ENCODE measurements around the gene CA10. TPM values are rescaled to one million over a fixed set of nuclear protein-coding genes. Genes with fewer than 3 reads are reported as not detected.

Gene CA10
- polyA plus RNA-seq, 1 donor from 2014 or later = 6.2 TPM

DNA sequence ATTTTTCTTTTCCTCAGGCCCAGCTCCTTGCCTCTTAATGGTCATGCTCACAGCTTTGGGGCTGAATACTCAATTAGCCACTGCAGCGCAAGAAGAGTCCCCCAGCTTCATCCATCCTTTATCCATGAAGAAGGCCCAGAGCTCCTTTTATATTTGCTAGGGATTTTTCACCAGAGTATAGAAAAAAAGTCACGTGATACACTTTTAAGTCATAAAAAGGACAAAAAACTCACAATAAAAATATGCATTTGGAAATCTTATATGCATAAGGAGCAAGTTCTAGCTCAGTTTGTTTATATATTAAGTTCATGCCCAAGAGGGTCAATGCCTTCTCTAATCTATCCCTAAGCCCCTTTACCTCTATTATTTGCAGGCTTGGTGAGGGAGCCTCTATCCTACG, 254.1 kb downstream of the CA10 start:
- Histone ChIP-seq H3K36me3 (ENCODE audit: insufficient read depth, low read length) (no peaks in the 10 kb centered on the region), H3K9ac (ENCODE audit: low read length) (no peak overlapping the region), H3K4me2 (ENCODE audit: low read length) (no peak overlapping the region), H3K27me3 (ENCODE audit: insufficient read depth, low read depth, low read length) (no peaks in the 10 kb centered on the region), H3F3A (ENCODE audit: insufficient read depth, low read length, poor library complexity, severe bottlenecking) (no peaks in the 10 kb centered on the region), H3K4me3 (ENCODE audit: low read length) (no peak overlapping the region), H2AFZ (ENCODE audit: low read depth, low read length) (no peak overlapping the region), H3K9me3 (ENCODE audit: low read length) (no peaks in the 10 kb centered on the region), H3K79me2 (replicated peaks; ENCODE audit: insufficient read depth, low read length) (no peaks in the 10 kb centered on the region), H4K20me1 (ENCODE audit: insufficient read depth) (no peaks in the 10 kb centered on the region), H3K9me2 (ENCODE audit: insufficient read depth, low read length) (no peaks in the 10 kb centered on the region), H3K27ac (ENCODE audit: low read length) (no peak overlapping the region)
- TF ChIP-seq POLR2AphosphoS5 (IDR thresholded peaks at IDR 0.05) (no peak), EP300 (conservative IDR thresholded peaks at IDR 0.05; ENCODE audit: poor library complexity, severe bottlenecking) (no peak), TAF1 (IDR thresholded peaks at IDR 0.05; ENCODE audit: low read depth) (no peak), EZH2 (IDR thresholded peaks at IDR 0.05; ENCODE audit: borderline replicate concordance, insufficient read depth, low read length, poor library complexity, severe bottlenecking) (no peak), MXI1 (conservative IDR thresholded peaks at IDR 0.05; ENCODE audit: poor library complexity, severe bottlenecking) (no peak), SMC3 (conservative IDR thresholded peaks at IDR 0.05; ENCODE audit: poor library complexity) (no peak), RAD21 (conservative IDR thresholded peaks at IDR 0.05) (no peak)
- TF ChIP-seq, protein P1, sequence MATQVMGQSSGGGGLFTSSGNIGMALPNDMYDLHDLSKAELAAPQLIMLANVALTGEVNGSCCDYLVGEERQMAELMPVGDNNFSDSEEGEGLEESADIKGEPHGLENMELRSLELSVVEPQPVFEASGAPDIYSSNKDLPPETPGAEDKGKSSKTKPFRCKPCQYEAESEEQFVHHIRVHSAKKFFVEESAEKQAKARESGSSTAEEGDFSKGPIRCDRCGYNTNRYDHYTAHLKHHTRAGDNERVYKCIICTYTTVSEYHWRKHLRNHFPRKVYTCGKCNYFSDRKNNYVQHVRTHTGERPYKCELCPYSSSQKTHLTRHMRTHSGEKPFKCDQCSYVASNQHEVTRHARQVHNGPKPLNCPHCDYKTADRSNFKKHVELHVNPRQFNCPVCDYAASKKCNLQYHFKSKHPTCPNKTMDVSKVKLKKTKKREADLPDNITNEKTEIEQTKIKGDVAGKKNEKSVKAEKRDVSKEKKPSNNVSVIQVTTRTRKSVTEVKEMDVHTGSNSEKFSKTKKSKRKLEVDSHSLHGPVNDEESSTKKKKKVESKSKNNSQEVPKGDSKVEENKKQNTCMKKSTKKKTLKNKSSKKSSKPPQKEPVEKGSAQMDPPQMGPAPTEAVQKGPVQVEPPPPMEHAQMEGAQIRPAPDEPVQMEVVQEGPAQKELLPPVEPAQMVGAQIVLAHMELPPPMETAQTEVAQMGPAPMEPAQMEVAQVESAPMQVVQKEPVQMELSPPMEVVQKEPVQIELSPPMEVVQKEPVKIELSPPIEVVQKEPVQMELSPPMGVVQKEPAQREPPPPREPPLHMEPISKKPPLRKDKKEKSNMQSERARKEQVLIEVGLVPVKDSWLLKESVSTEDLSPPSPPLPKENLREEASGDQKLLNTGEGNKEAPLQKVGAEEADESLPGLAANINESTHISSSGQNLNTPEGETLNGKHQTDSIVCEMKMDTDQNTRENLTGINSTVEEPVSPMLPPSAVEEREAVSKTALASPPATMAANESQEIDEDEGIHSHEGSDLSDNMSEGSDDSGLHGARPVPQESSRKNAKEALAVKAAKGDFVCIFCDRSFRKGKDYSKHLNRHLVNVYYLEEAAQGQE (IDR thresholded peaks at IDR 0.05; ENCODE audit: borderline replicate concordance) = no peak
- TF ChIP-seq, protein P2, sequence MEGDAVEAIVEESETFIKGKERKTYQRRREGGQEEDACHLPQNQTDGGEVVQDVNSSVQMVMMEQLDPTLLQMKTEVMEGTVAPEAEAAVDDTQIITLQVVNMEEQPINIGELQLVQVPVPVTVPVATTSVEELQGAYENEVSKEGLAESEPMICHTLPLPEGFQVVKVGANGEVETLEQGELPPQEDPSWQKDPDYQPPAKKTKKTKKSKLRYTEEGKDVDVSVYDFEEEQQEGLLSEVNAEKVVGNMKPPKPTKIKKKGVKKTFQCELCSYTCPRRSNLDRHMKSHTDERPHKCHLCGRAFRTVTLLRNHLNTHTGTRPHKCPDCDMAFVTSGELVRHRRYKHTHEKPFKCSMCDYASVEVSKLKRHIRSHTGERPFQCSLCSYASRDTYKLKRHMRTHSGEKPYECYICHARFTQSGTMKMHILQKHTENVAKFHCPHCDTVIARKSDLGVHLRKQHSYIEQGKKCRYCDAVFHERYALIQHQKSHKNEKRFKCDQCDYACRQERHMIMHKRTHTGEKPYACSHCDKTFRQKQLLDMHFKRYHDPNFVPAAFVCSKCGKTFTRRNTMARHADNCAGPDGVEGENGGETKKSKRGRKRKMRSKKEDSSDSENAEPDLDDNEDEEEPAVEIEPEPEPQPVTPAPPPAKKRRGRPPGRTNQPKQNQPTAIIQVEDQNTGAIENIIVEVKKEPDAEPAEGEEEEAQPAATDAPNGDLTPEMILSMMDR (IDR thresholded peaks at IDR 0.05; ENCODE audit: poor library complexity, severe bottlenecking) = no peak

GRCh38 chr17:51901242-51901641, 257.3 kb downstream of the CA10 start:
- H3K27me3 ChIP-seq (ENCODE audit: insufficient read depth, low read depth, low read length) = no peaks in the 10 kb centered on the region

More at GRCh38 chr17:51901242-51901641, 257.3 kb downstream of the CA10 start:
- Histone ChIP-seq H4K20me1 (ENCODE audit: insufficient read depth) (no peaks in the 10 kb centered on the region), H2AFZ (ENCODE audit: low read depth, low read length) (no peak overlapping the region), H3F3A (ENCODE audit: insufficient read depth, low read length, poor library complexity, severe bottlenecking) (no peaks in the 10 kb centered on the region), H3K9me3 (ENCODE audit: low read length) (no peaks in the 10 kb centered on the region), H3K4me2 (ENCODE audit: low read length) (no peak overlapping the region), H3K9me2 (ENCODE audit: insufficient read depth, low read length) (no peaks in the 10 kb centered on the region), H3K36me3 (ENCODE audit: insufficient read depth, low read length) (no peaks in the 10 kb centered on the region), H3K27ac (ENCODE audit: low read length) (no peak overlapping the region), H3K79me2 (replicated peaks; ENCODE audit: insufficient read depth, low read length) (no peaks in the 10 kb centered on the region), H3K4me3 (ENCODE audit: low read length) (no peak overlapping the region), H3K9ac (ENCODE audit: low read length) (no peak overlapping the region)
- TF ChIP-seq SMC3 (conservative IDR thresholded peaks at IDR 0.05; ENCODE audit: poor library complexity) (no peak), POLR2AphosphoS5 (IDR thresholded peaks at IDR 0.05) (no peak), MXI1 (conservative IDR thresholded peaks at IDR 0.05; ENCODE audit: poor library complexity, severe bottlenecking) (no peak)
- TF ChIP-seq, protein P2 (IDR thresholded peaks at IDR 0.05; ENCODE audit: poor library complexity, severe bottlenecking) = no peak
